Sigmoid colon (tissue), 4 donors: ENCODE measurements around the gene NTN1.

ENCODE experiments used
- CTCF ChIP-seq, 4 experiments: fragments of 450-650 bp in 3 of 4; fragments of 200-600 bp in 1 of 4; IDR thresholded peaks; one replicate each; pipeline ENCODE4 v1.5.1; 2016 to 2019; ENCODE audit warnings: antibody characterized with exemption in 4 of 4, mild to moderate bottlenecking in 3 of 4, moderate library complexity in 2 of 4
- EP300 ChIP-seq, 4 donors: sonication (generic); formaldehyde crosslinking; IDR thresholded peaks; one replicate each; pipeline ENCODE4 v1.6.1; 2017; ENCODE audit warnings: antibody characterized with exemption in 4 of 4
- POLR2A ChIP-seq, 2 donors: fragments of 450-650 bp; IDR thresholded peaks; one replicate each; pipeline ENCODE4 v1.6.1; 2016; ENCODE audit warnings: antibody characterized with exemption in 2 of 2, mild to moderate bottlenecking in 2 of 2, moderate library complexity in 2 of 2
- POLR2AphosphoS5 ChIP-seq, 4 donors: sonication (generic); formaldehyde crosslinking; IDR thresholded peaks; one replicate each; pipeline ENCODE4 v1.6.1; 2017; ENCODE audit warnings: antibody characterized with exemption in 4 of 4

- TF ChIP-seq CTCF (IDR thresholded peaks at IDR 0.05) (no peak), POLR2A (IDR thresholded peaks at IDR 0.05) (no peak), EP300 (IDR thresholded peaks at IDR 0.05) (peak in 1 of 4 donors; percentile 65), POLR2AphosphoS5 (IDR thresholded peaks at IDR 0.05) (peak in 2 of 4 donors; percentile 40 to 49)
These were observed 223.0 kb downstream of the NTN1 start for GRCh38 chr17:9244066-9245052.
